Measurements from ENCODE around the gene BCS1L. TPM values are rescaled to one million over a fixed set of nuclear protein-coding genes. Genes with fewer than 3 reads are reported as not detected.

Gene BCS1L
- total and polyA plus RNA-seq, 2 of the 13 experiments (the other 11 are each of a cell fraction or from before 2014, with no cell fraction given), result 48.9 to 76.0 TPM

GRCh38 chr2:218659258-218659987 lies at the start of gene BCS1L, which contains the start of gene ZNF142 (continued):
- TF ChIP-seq MNT (IDR thresholded peaks at IDR 0.05) (peak; percentile 46), ZNF556 (CRISPR knock-in tag; IDR thresholded peaks at IDR 0.05; ENCODE audit: borderline replicate concordance) (peak; percentile 81), ZNF441 (CRISPR knock-in tag; IDR thresholded peaks at IDR 0.05; ENCODE audit: borderline replicate concordance) (no peak), HCFC1 (IDR thresholded peaks at IDR 0.05; ENCODE audit: low read depth, low read length) (peak; percentile 40), MEIS1 (CRISPR knock-in tag; IDR thresholded peaks at IDR 0.05; ENCODE audit: borderline replicate concordance) (peak; percentile 58; the same call in 1 of the 2 replicates), ATF1 (CRISPR knock-in tag; IDR thresholded peaks at IDR 0.05) (peak; percentile 59; the same call in 1 of the 2 replicates), THAP11 (CRISPR knock-in tag; IDR thresholded peaks at IDR 0.05) (peak; percentile 91), MIER2 (CRISPR knock-in tag; IDR thresholded peaks at IDR 0.05) (no peak), ZNF274 (CRISPR knock-in tag; IDR thresholded peaks at IDR 0.05) (peak; percentile 80), ZNF740 (CRISPR knock-in tag; IDR thresholded peaks at IDR 0.05) (peak; percentile 74), ZNF24 (IDR thresholded peaks at IDR 0.05) (no peak), MAX (IDR thresholded peaks at IDR 0.05) (peak; percentile 99), ZNF709 (CRISPR knock-in tag; IDR thresholded peaks at IDR 0.05) (0 out of 2 replicates have a peak, but pooled peaks have one; percentile 6), PHF5A (CRISPR knock-in tag; IDR thresholded peaks at IDR 0.05; ENCODE audit: low read depth, unreplicated experiment) (no peak), POLR2G (IDR thresholded peaks at IDR 0.05; ENCODE audit: low read depth, low read length) (peak; percentile 93), ZMYM4 (CRISPR knock-in tag; IDR thresholded peaks at IDR 0.05) (peak; percentile 73; the same call in 1 of the 2 replicates), PRPF4 (IDR thresholded peaks at IDR 0.05; ENCODE audit: low read depth, low read length, poor library complexity, severe bottlenecking) (no peak), SNAPC4 (CRISPR knock-in tag; IDR thresholded peaks at IDR 0.05) (peak; percentile 93; the same call in 1 of the 2 replicates), CENPT (CRISPR knock-in tag; IDR thresholded peaks at IDR 0.05; ENCODE audit: low read depth) (0 out of 2 replicates have a peak, but pooled peaks have one; percentile 62), GATA4 (IDR thresholded peaks at IDR 0.05; ENCODE audit: borderline replicate concordance, low read depth) (peak; percentile 14; the same call in 1 of the 2 replicates), ZNF792 (CRISPR knock-in tag; IDR thresholded peaks at IDR 0.05) (peak; percentile 66; the same call in 1 of the 2 replicates), SMARCC2 (IDR thresholded peaks at IDR 0.05) (no peak), AKAP8 (CRISPR knock-in tag; IDR thresholded peaks at IDR 0.05) (peak; percentile 59; the same call in 1 of the 2 replicates), CREBL2 (CRISPR knock-in tag; IDR thresholded peaks at IDR 0.05; ENCODE audit: borderline replicate concordance) (no peak)

Data from HepG2 (cell line).